Neural crest cell (in vitro differentiated cells): ENCODE data around the gene VPS13C. TPM values are rescaled to one million over a fixed set of nuclear protein-coding genes. Genes with fewer than 3 reads are reported as not detected.
"Not testable (repeated sequence)": the region's sequence is repeated elsewhere in the genome, so short reads cannot be mapped to it uniquely, and the experiment has no call there.

ENCODE experiments used
- DNase-seq: peaks from one replicate; pipeline ENCODE4 v3.0.0; 2021; ENCODE audit warnings: low read depth, mixed read lengths, low spot score
- H3K27ac Mint-ChIP-seq: one replicate; pipeline ENCODE4 v1.8.0; 2021; ENCODE audit warnings: mild to moderate bottlenecking, mixed read lengths; ENCODE audit not compliant: unreplicated experiment
- H3K27me3 Mint-ChIP-seq: 2 replicates; pipeline ENCODE4 v1.8.0; 2021; ENCODE audit warnings: low read depth, mild to moderate bottlenecking, mixed read lengths
- H3K36me3 Mint-ChIP-seq: 2 replicates; pipeline ENCODE4 v1.8.0; 2021; ENCODE audit warnings: low read depth, mild to moderate bottlenecking, mixed read lengths
- H3K4me1 Mint-ChIP-seq: 2 replicates; pipeline ENCODE4 v1.8.0; 2021; ENCODE audit warnings: mixed read lengths
- H3K4me3 Mint-ChIP-seq: one replicate; pipeline ENCODE4 v1.8.0; 2021; ENCODE audit warnings: mild to moderate bottlenecking, mixed read lengths
- H3K9me3 Mint-ChIP-seq: 2 replicates; pipeline ENCODE4 v1.8.0; 2021; ENCODE audit warnings: mixed read lengths
- CTCF ChIP-seq: fragments of 200-600 bp; sonication (generic); conservative IDR thresholded peaks from 2 replicates; pipeline ENCODE4 v1.5.0; 2021; ENCODE audit warnings: antibody characterized with exemption, mild to moderate bottlenecking
- total RNA-seq: library from RNA; stranded (reverse); gene quantifications from 2 replicates; pipeline ENCODE4 v1.2.1, GENCODE V29; 2021

VPS13C gene
- total RNA-seq, 1 donor from 2014 or later: 33.1 TPM

GRCh38 chr15:62027916-62028315 is 32.3 kb downstream of the VPS13C start:
- Mint-ChIP-seq H3K4me1 (no peaks in the 10 kb centered on the region), H3K36me3 (no peaks in the 10 kb centered on the region), H3K4me3 (no peak overlapping the region), H3K27me3 (no peaks in the 10 kb centered on the region), H3K27ac (no peak overlapping the region), H3K9me3 (no peaks in the 10 kb centered on the region)
- TF ChIP-seq CTCF: no peak
- no peak for DNase-seq

GRCh38 chr15:62027263-62027565 is 33.0 kb downstream of the VPS13C start:
- Mint-ChIP-seq H3K4me3 (no peak overlapping the region), H3K9me3 (no peaks in the 10 kb centered on the region)

GRCh38 chr15:62026487-62027262 is 33.6 kb downstream of the VPS13C start:
- Mint-ChIP-seq H3K36me3 (peaks cover 6% of the 10 kb centered on the region), H3K4me1 (no peaks in the 10 kb centered on the region), H3K27me3 (no peaks in the 10 kb centered on the region), H3K9me3 (no peaks in the 10 kb centered on the region), H3K4me3 (no peak overlapping the region), H3K27ac (no peak overlapping the region)
- DNase-seq: no peak
- no peak for TF ChIP-seq CTCF

More at GRCh38 chr15:62027263-62027565, 33.0 kb downstream of the VPS13C start:
- DNase-seq: no peak
- no peaks in the 10 kb centered on the region for H3K27me3 Mint-ChIP-seq
- TF ChIP-seq CTCF: no peak
- H3K36me3 Mint-ChIP-seq: peaks cover 2% of the 10 kb centered on the region
- no peak overlapping the region for H3K27ac Mint-ChIP-seq
- no peaks in the 10 kb centered on the region for H3K4me1 Mint-ChIP-seq

- Mint-ChIP-seq H3K4me3 (no peak overlapping the region), H3K9me3 (peaks cover 6% of the 10 kb centered on the region), H3K27ac (no peak overlapping the region), H3K27me3 (no peaks in the 10 kb centered on the region), H3K36me3 (peaks cover 27% of the 10 kb centered on the region), H3K4me1 (no peaks in the 10 kb centered on the region)
- no peak for DNase-seq
- peak; percentile 60 for TF ChIP-seq CTCF
Measured at GRCh38 chr15:62021991-62022600, 38.2 kb downstream of the VPS13C start.

- Mint-ChIP-seq H3K4me3 (no peak overlapping the region), H3K4me1 (no peaks in the 10 kb centered on the region), H3K36me3 (peaks cover 39% of the 10 kb centered on the region), H3K9me3 (peaks cover 10% of the 10 kb centered on the region), H3K27ac (no peak overlapping the region), H3K27me3 (no peaks in the 10 kb centered on the region)
- no peak for TF ChIP-seq CTCF
- DNase-seq: no peak
Measured at GRCh38 chr15:62020576-62021160, 39.6 kb downstream of the VPS13C start.

GRCh38 chr15:62005354-62005753 is 54.9 kb downstream of the VPS13C start:
- H3K27ac Mint-ChIP-seq, H3K27me3 Mint-ChIP-seq, H3K4me1 Mint-ChIP-seq, H3K9me3 Mint-ChIP-seq, H3K4me3 Mint-ChIP-seq, DNase-seq: not testable (repeated sequence)
- H3K36me3 Mint-ChIP-seq: peaks cover 18% of the 10 kb centered on the region
